Lung (tissue), 12 donors: ENCODE measurements around the gene DZIP1. TPM values are rescaled to one million over a fixed set of nuclear protein-coding genes. Genes with fewer than 3 reads are reported as not detected.

Source experiments
- ATAC-seq: fragments of 200-7000 bp; cut with Tn5 transposase; one replicate; pipeline ENCODE4 v1.9.1; 2020; ENCODE audit warnings: moderate number of reproducible peaks; ENCODE audit not compliant: insufficient read depth, low FRiP score
- DNase-seq, 3 donors: peaks; one replicate each; pipeline ENCODE4 v3.0.0-alpha.2; 2013 to 2017
- H3K27ac ChIP-seq, 2 donors: one replicate each; pipeline ENCODE4 v1.5.1; 2013; ENCODE audit warnings: mild to moderate bottlenecking in 2 of 2, moderate library complexity in 2 of 2, control low read depth in 1 of 2, inconsistent platforms in 1 of 2, low read depth in 1 of 2, low read length in 1 of 2
- H3K27me3 ChIP-seq, 3 donors: one replicate each; pipeline ENCODE4 v1.5.1; 2013; ENCODE audit warnings: low read length in 2 of 3; ENCODE audit not compliant: control insufficient read depth in 3 of 3, insufficient read depth in 3 of 3
- H3K36me3 ChIP-seq, 4 donors: one replicate each; pipeline ENCODE4 v1.5.1; 2013; ENCODE audit warnings: low read length in 4 of 4, mild to moderate bottlenecking in 1 of 4, moderate library complexity in 1 of 4; ENCODE audit not compliant: control insufficient read depth in 4 of 4, insufficient read depth in 4 of 4
- H3K4me1 ChIP-seq, 5 donors: one replicate each; pipeline ENCODE4 v1.5.1; 2013; ENCODE audit warnings: low read length in 5 of 5, mild to moderate bottlenecking in 2 of 5, moderate library complexity in 1 of 5; ENCODE audit not compliant: control insufficient read depth in 5 of 5, insufficient read depth in 5 of 5
- H3K4me3 ChIP-seq: one replicate; pipeline ENCODE4 v1.5.1; 2013; ENCODE audit warnings: mild to moderate bottlenecking, control low read depth, moderate library complexity
- H3K9ac ChIP-seq, 2 donors: one replicate each; pipeline ENCODE4 v1.5.1; 2013; ENCODE audit warnings: low read length in 2 of 2, control low read depth in 1 of 2; ENCODE audit not compliant: insufficient read depth in 1 of 2
- H3K9me3 ChIP-seq, 4 donors: one replicate each; pipeline ENCODE4 v1.5.1; 2013; ENCODE audit warnings: low read length in 3 of 4, mild to moderate bottlenecking in 1 of 4, moderate library complexity in 1 of 4; ENCODE audit not compliant: control insufficient read depth in 4 of 4, insufficient read depth in 3 of 4
- WGBS, 2 donors: extraction: QIAGEN DNeasy Blood & Tissue Kit; methylation state at CpG; one replicate each; pipeline ENCODE4 v1.1.7; 2013; 5-methylcytosine and 5-hydroxymethylcytosine counted together
- polyA plus RNA-seq, 2 donors: library from polyadenylated mRNA; stranded (reverse); fragments of 200-250 nt; gene quantifications; one replicate each; pipeline ENCODE4 v1.2.1, GENCODE V29; 2013
- total RNA-seq, 2 donors: library from RNA; depleted of rRNA in 1 of 2; stranded (reverse); fragments of >200 nt in 1 of 2; gene quantifications; one replicate each; pipeline ENCODE4 v1.2.1, GENCODE V29; 2014 to 2021
- TF ChIP-seq, protein P1 (sequence below): IDR thresholded peaks from 2 replicates; pipeline ENCODE4 v1.5.1; 2012; ENCODE audit warnings: mild to moderate bottlenecking; ENCODE audit errors: control extremely low read depth, extremely low read depth
- donor health status: control.
- donor health status: control.
- donor health status: Bipolar disorder and iron deficiency.
- donor health status: healthy.
- donor health status: DM: yes; HTN: yes; CAD: no.

DZIP1 gene
- total and polyA plus RNA-seq, 4 donors = 3.9 to 26.4 (median 7.7) TPM

DNA sequence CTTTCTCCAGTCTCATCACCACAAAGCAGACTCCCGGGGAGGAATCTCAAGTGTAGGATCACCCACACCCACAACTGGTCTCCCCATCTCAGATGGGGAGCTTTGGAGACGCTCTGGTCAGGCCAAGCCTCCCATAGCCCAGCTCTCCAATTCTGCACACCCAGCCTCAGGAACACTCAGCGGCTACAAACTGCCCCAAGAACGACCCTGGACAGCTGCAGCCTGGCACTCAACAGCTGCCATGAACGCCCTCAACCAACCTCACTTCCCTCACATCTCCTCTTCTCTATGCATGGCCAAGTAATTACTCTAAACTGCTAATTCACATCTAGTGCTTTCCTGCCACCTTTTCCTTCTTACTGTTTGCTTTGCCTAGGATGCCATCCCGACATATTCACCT, 42.6 kb downstream of the DZIP1 start:
- DNase-seq (no peak), ATAC-seq (no peak)
- WGBS, 2 donors = 88 to 93% methylated on average over 6 of the region's 6 CpGs
- no peaks in the 10 kb centered on the region for H3K9me3 ChIP-seq
- no peaks in the 10 kb centered on the region for H3K27me3 ChIP-seq
- no peak overlapping the region for H3K4me3 ChIP-seq
- no peak overlapping the region for H3K27ac ChIP-seq
- H3K4me1 ChIP-seq = no peaks in the 10 kb centered on the region
- H3K36me3 ChIP-seq = peaks cover 0 to 25% (median 10%) of the 10 kb centered on the region in 4 donors
- TF ChIP-seq, protein P1, sequence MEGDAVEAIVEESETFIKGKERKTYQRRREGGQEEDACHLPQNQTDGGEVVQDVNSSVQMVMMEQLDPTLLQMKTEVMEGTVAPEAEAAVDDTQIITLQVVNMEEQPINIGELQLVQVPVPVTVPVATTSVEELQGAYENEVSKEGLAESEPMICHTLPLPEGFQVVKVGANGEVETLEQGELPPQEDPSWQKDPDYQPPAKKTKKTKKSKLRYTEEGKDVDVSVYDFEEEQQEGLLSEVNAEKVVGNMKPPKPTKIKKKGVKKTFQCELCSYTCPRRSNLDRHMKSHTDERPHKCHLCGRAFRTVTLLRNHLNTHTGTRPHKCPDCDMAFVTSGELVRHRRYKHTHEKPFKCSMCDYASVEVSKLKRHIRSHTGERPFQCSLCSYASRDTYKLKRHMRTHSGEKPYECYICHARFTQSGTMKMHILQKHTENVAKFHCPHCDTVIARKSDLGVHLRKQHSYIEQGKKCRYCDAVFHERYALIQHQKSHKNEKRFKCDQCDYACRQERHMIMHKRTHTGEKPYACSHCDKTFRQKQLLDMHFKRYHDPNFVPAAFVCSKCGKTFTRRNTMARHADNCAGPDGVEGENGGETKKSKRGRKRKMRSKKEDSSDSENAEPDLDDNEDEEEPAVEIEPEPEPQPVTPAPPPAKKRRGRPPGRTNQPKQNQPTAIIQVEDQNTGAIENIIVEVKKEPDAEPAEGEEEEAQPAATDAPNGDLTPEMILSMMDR = no peak
- no peak overlapping the region for H3K9ac ChIP-seq

DNA sequence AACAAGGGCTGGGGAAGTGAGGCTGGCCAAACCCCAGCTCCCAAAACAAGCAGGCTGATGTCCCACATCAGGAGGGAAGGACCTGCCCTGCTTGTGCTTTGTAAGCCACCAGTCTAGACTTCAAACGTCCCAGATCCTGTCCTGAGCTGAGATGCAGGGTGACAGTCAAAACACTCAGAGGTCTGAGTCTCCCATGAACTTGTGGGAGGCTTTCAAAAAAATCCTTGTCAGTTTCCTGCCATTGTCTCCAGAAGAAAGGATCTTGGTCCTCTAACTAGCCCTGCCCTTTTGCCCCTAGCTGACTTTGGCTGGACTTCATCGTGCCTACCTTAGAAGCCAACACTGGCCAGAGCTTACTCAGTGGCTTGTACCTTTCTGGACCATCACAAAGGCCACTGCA, 43.3 kb downstream of the DZIP1 start:
- ATAC-seq = no peak
- Histone ChIP-seq H3K4me3 (no peak overlapping the region), H3K4me1 (no peaks in the 10 kb centered on the region), H3K36me3 (peaks cover 0 to 21% (median 8%) of the 10 kb centered on the region in 4 donors), H3K9ac (no peak overlapping the region), H3K27ac (no peak overlapping the region), H3K27me3 (no peaks in the 10 kb centered on the region), H3K9me3 (no peaks in the 10 kb centered on the region)
- TF ChIP-seq, protein P1 = no peak
- no peak for DNase-seq
- 66 to 72% methylated on average over 2 of the region's 2 CpGs for WGBS, 2 donors

- ATAC-seq (no peak), DNase-seq (no peak)
- Histone ChIP-seq H3K4me3 (no peak overlapping the region), H3K9ac (no peak overlapping the region), H3K9me3 (no peaks in the 10 kb centered on the region), H3K27me3 (no peaks in the 10 kb centered on the region), H3K27ac (no peak overlapping the region), H3K36me3 (peaks cover 0 to 15% (median 7%) of the 10 kb centered on the region in 4 donors), H3K4me1 (no peaks in the 10 kb centered on the region)
- WGBS, 2 donors = 87 to 91% methylated on average over 1 of the region's 1 CpG
- TF ChIP-seq, protein P1 = no peak
Observed at GRCh38 chr13:95596701-95597100, 47.8 kb downstream of the DZIP1 start.

DNA sequence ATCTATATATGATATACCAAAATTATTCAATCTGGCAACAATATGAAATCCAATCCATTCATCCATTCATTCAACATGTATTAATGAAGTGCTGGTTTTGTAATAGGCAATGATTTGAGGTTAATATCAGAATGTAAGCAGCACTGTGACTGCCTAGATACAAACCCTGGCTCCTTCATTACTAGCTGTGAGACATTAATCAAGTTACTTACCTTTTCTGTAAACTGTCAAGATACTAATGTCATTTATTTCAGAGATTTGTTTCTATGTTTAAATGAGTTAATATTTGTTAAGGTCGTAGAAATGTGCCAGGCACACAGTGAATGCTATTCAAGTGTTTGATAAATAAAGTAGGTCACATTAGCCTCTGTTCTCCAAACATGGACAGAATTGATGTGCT, 51.0 kb downstream of the DZIP1 start:
- no peak for ATAC-seq
- H3K27me3 ChIP-seq = no peaks in the 10 kb centered on the region
- H3K4me1 ChIP-seq = no peaks in the 10 kb centered on the region
- 59 to 76% methylated on average over 1 of the region's 1 CpG for WGBS, 2 donors
- no peak for DNase-seq
- TF ChIP-seq, protein P1 = no peak
- H3K9ac ChIP-seq = no peak overlapping the region
- H3K4me3 ChIP-seq = no peak overlapping the region
- peaks cover 0 to 28% (median 9%) of the 10 kb centered on the region in 4 donors for H3K36me3 ChIP-seq
- no peak overlapping the region for H3K27ac ChIP-seq
- H3K9me3 ChIP-seq = no peaks in the 10 kb centered on the region
